HUES64 (cell line): ENCODE data around the gene NAA35.
"Not testable (repeated sequence)": the region's sequence is repeated elsewhere in the genome, so short reads cannot be mapped to it uniquely, and the experiment has no call there.

Source experiments
- H3K27ac ChIP-seq: 2 replicates; pipeline ENCODE4 v1.7.0; 2013; ENCODE audit warnings: low read depth, low read length, inconsistent platforms
- H3K27me3 ChIP-seq: 2 replicates; pipeline ENCODE4 v1.6.1; 2013; ENCODE audit warnings: mild to moderate bottlenecking, low read length; ENCODE audit not compliant: insufficient read depth
- H3K36me3 ChIP-seq: 2 replicates; pipeline ENCODE4 v1.6.1; 2013; ENCODE audit warnings: mild to moderate bottlenecking, low read length; ENCODE audit not compliant: insufficient read depth
- H3K4me1 ChIP-seq: 2 replicates; pipeline ENCODE4 v1.6.1; 2013; ENCODE audit warnings: mild to moderate bottlenecking, low read length, moderate library complexity; ENCODE audit not compliant: insufficient read depth
- H3K4me3 ChIP-seq: 2 replicates; pipeline ENCODE4 v1.5.1; 2013; ENCODE audit warnings: mild to moderate bottlenecking, low read length, moderate library complexity
- H3K9ac ChIP-seq: 2 replicates; pipeline ENCODE4 v1.6.1; 2013; ENCODE audit warnings: mild to moderate bottlenecking, low read depth, low read length
- H3K9me3 ChIP-seq: 2 replicates; pipeline ENCODE4 v1.6.1; 2013; ENCODE audit warnings: low read depth, low read length; ENCODE audit not compliant: insufficient read depth
- WGBS: fragments of 150-250, 120-280 bp; methylation state at CpG from one replicate; pipeline ENCODE4 v1.1.7; 2013; ENCODE audit warnings: missing lambda C conversion rate; 5-methylcytosine and 5-hydroxymethylcytosine counted together

Gene NAA35

GRCh38 chr9:85944672-85945071 is 3.7 kb downstream of the NAA35 start:
- H3K27me3 ChIP-seq = no peaks in the 10 kb centered on the region
- WGBS = 92% methylated on average over 2 of the region's 2 CpGs
- H3K4me3 ChIP-seq = no peak overlapping the region
- H3K9me3 ChIP-seq = peaks cover 3% of the 10 kb centered on the region; the same call in 1 of the 2 replicates
- H3K4me1 ChIP-seq = no peaks in the 10 kb centered on the region; the same call in 1 of the 2 replicates
- H3K9ac ChIP-seq = no peak overlapping the region
- peaks cover 67% of the 10 kb centered on the region for H3K36me3 ChIP-seq
- H3K27ac ChIP-seq = no peak overlapping the region

- no peaks in the 10 kb centered on the region for H3K27me3 ChIP-seq
- no peak overlapping the region for H3K9ac ChIP-seq
- H3K27ac ChIP-seq = no peak overlapping the region
- H3K4me1 ChIP-seq = no peaks in the 10 kb centered on the region
- H3K4me3 ChIP-seq = no peak overlapping the region
- WGBS = 94% methylated on average over 4 of the region's 4 CpGs
- no peaks in the 10 kb centered on the region for H3K9me3 ChIP-seq
- H3K36me3 ChIP-seq = peaks cover 69% of the 10 kb centered on the region
Observed at GRCh38 chr9:85949586-85950335, 8.8 kb downstream of the NAA35 start.

- 95% methylated on average over 2 of the region's 3 CpGs for WGBS
Observed at GRCh38 chr9:85959955-85960354, 19.0 kb downstream of the NAA35 start.

GRCh38 chr9:85960688-85961093 is 19.7 kb downstream of the NAA35 start:
- no peaks in the 10 kb centered on the region for H3K27me3 ChIP-seq

More at GRCh38 chr9:85959955-85960354, 19.0 kb downstream of the NAA35 start:
- H3K9me3 ChIP-seq = no peaks in the 10 kb centered on the region
- H3K36me3 ChIP-seq = peaks cover 75% of the 10 kb centered on the region
- no peaks in the 10 kb centered on the region for H3K4me1 ChIP-seq
- H3K4me3 ChIP-seq = no peak overlapping the region
- no peak overlapping the region for H3K9ac ChIP-seq
- H3K27me3 ChIP-seq = no peaks in the 10 kb centered on the region
- no peak overlapping the region for H3K27ac ChIP-seq

GRCh38 chr9:85964526-85964925 is 23.6 kb downstream of the NAA35 start:
- H3K27ac ChIP-seq = no peak overlapping the region
- H3K4me1 ChIP-seq = no peaks in the 10 kb centered on the region
- no peaks in the 10 kb centered on the region for H3K27me3 ChIP-seq
- peaks cover 90% of the 10 kb centered on the region for H3K36me3 ChIP-seq
- no peak overlapping the region for H3K4me3 ChIP-seq
- no peak overlapping the region for H3K9ac ChIP-seq
- WGBS = 100% methylated on average over 3 of the region's 3 CpGs
- no peaks in the 10 kb centered on the region for H3K9me3 ChIP-seq

More at GRCh38 chr9:85960688-85961093, 19.7 kb downstream of the NAA35 start:
- no peak overlapping the region for H3K27ac ChIP-seq
- no peak overlapping the region for H3K4me3 ChIP-seq
- H3K4me1 ChIP-seq = no peaks in the 10 kb centered on the region
- H3K9me3 ChIP-seq = no peaks in the 10 kb centered on the region
- no peak overlapping the region for H3K9ac ChIP-seq
- 93% methylated on average over 3 of the region's 3 CpGs for WGBS
- peaks cover 83% of the 10 kb centered on the region for H3K36me3 ChIP-seq

GRCh38 chr9:85964949-85965348 is 24.0 kb downstream of the NAA35 start:
- H3K9ac ChIP-seq = no peak overlapping the region
- H3K9me3 ChIP-seq = no peaks in the 10 kb centered on the region
- H3K27ac ChIP-seq = no peak overlapping the region
- H3K4me3 ChIP-seq = no peak overlapping the region
- H3K36me3 ChIP-seq = peaks cover 90% of the 10 kb centered on the region
- H3K27me3 ChIP-seq = no peaks in the 10 kb centered on the region
- WGBS = 100% methylated on average over 1 of the region's 3 CpGs
- H3K4me1 ChIP-seq = no peaks in the 10 kb centered on the region

- 89% methylated on average over 1 of the region's 1 CpG for WGBS
- H3K9me3 ChIP-seq = no peaks in the 10 kb centered on the region
- H3K4me1 ChIP-seq = no peaks in the 10 kb centered on the region
- H3K4me3 ChIP-seq = no peak overlapping the region
- no peak overlapping the region for H3K27ac ChIP-seq
- no peaks in the 10 kb centered on the region for H3K27me3 ChIP-seq
- peaks cover 87% of the 10 kb centered on the region for H3K36me3 ChIP-seq
- no peak overlapping the region for H3K9ac ChIP-seq
Observed at GRCh38 chr9:85969727-85970126, 28.8 kb downstream of the NAA35 start.

GRCh38 chr9:85971731-85972130 is 30.8 kb downstream of the NAA35 start:
- Histone ChIP-seq H3K9ac (no peak overlapping the region), H3K9me3 (no peaks in the 10 kb centered on the region), H3K27me3 (no peaks in the 10 kb centered on the region), H3K27ac (no peak overlapping the region), H3K36me3 (peaks cover 87% of the 10 kb centered on the region), H3K4me3 (no peak overlapping the region), H3K4me1 (no peaks in the 10 kb centered on the region)

- Histone ChIP-seq H3K27ac (no peak overlapping the region), H3K4me1 (no peaks in the 10 kb centered on the region), H3K9ac (no peak overlapping the region), H3K36me3 (peaks cover 93% of the 10 kb centered on the region), H3K27me3 (no peaks in the 10 kb centered on the region), H3K9me3 (no peaks in the 10 kb centered on the region), H3K4me3 (no peak overlapping the region)
- 92% methylated on average over 1 of the region's 1 CpG for WGBS
Observed at GRCh38 chr9:85973238-85973637, 32.3 kb downstream of the NAA35 start.

GRCh38 chr9:85974055-85974547 is 33.2 kb downstream of the NAA35 start:
- H3K36me3 ChIP-seq = peaks cover 94% of the 10 kb centered on the region
- WGBS = 96% methylated on average over 5 of the region's 5 CpGs
- not testable (repeated sequence) for H3K27me3 ChIP-seq, H3K9me3 ChIP-seq, H3K27ac ChIP-seq, H3K4me1 ChIP-seq, H3K9ac ChIP-seq, H3K4me3 ChIP-seq

GRCh38 chr9:85978496-85978895 is 37.5 kb downstream of the NAA35 start:
- peaks cover 97% of the 10 kb centered on the region for H3K36me3 ChIP-seq
- WGBS = 98% methylated on average over 3 of the region's 4 CpGs
- H3K4me3 ChIP-seq = no peak overlapping the region
- H3K9ac ChIP-seq = no peak overlapping the region
- no peaks in the 10 kb centered on the region for H3K27me3 ChIP-seq
- no peaks in the 10 kb centered on the region for H3K9me3 ChIP-seq
- H3K27ac ChIP-seq = no peak overlapping the region
- no peaks in the 10 kb centered on the region for H3K4me1 ChIP-seq
